ENCODE data around the gene LRRC8D.

GRCh38 chr1:89815611-89816010 is 5.2 kb upstream of the LRRC8D start:
- no peak for TF ChIP-seq NFE2L2 (IDR thresholded peaks at IDR 0.05; ENCODE audit: low read depth, low read length)
- TF ChIP-seq CTCF (conservative IDR thresholded peaks at IDR 0.05; ENCODE audit: low read depth, low read length): no peak
- TF ChIP-seq MAZ (IDR thresholded peaks at IDR 0.05; ENCODE audit: borderline replicate concordance, low read depth, low read length): no peak
- TF ChIP-seq USF2 (IDR thresholded peaks at IDR 0.05; ENCODE audit: low read depth, low read length): no peak
- TF ChIP-seq, protein P1, sequence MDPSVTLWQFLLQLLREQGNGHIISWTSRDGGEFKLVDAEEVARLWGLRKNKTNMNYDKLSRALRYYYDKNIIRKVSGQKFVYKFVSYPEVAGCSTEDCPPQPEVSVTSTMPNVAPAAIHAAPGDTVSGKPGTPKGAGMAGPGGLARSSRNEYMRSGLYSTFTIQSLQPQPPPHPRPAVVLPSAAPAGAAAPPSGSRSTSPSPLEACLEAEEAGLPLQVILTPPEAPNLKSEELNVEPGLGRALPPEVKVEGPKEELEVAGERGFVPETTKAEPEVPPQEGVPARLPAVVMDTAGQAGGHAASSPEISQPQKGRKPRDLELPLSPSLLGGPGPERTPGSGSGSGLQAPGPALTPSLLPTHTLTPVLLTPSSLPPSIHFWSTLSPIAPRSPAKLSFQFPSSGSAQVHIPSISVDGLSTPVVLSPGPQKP (IDR thresholded peaks at IDR 0.05; ENCODE audit: borderline replicate concordance, low read depth, low read length): no peak
- TF ChIP-seq SMC3 (IDR thresholded peaks at IDR 0.05; ENCODE audit: low read depth, low read length): no peak
- TF ChIP-seq RCOR1 (IDR thresholded peaks at IDR 0.05; ENCODE audit: insufficient replicate concordance, low read length): no peak
- no peak for TF ChIP-seq POLR2A (IDR thresholded peaks at IDR 0.05; ENCODE audit: low read depth, low read length)
- no peak for TF ChIP-seq RFX5 (IDR thresholded peaks at IDR 0.05; ENCODE audit: low read depth, low read length)
- no peak for TF ChIP-seq CEBPB (IDR thresholded peaks at IDR 0.05; ENCODE audit: low read depth, low read length)
